B cell (primary cell): ENCODE results near the gene PHF23. TPM values are rescaled to one million over a fixed set of nuclear protein-coding genes. Genes with fewer than 3 reads are reported as not detected.

ENCODE experiments used
- ATAC-seq: fragments of 200-7000 bp; cut with Tn5 transposase; one replicate; pipeline ENCODE4 v1.10.0; 2021; ENCODE audit warnings: low read depth, mild to moderate bottlenecking, moderate number of reproducible peaks, moderate library complexity
- CTCF ChIA-PET: fragments of 350-600 bp; sonication (Branson Sonifier 250); formaldehyde crosslinking; loops from one replicate; lab custom pipeline; 2021; ENCODE audit warnings: antibody characterized with exemption, inconsistent platforms; lab: Charles Lee
- POLR2A ChIA-PET: fragments of 350-600 bp; sonication (Branson Sonifier 250); formaldehyde crosslinking; loops from one replicate; lab custom pipeline; 2021; ENCODE audit warnings: antibody characterized with exemption; lab: Charles Lee
- DNase-seq: peaks from one replicate; pipeline ENCODE4 v3.0.0; 2013
- H2AFZ ChIP-seq: 2 replicates; pipeline ENCODE4 v1.6.1; 2012; ENCODE audit warnings: mild to moderate bottlenecking, low read depth, low read length; ENCODE audit not compliant: insufficient read depth, poor library complexity, severe bottlenecking
- H3K27ac ChIP-seq, 2 donors: 1 replicate in 1 of 2; 2 replicates in 1 of 2; pipeline ENCODE4 v1.5.1; 2012 to 2013; ENCODE audit warnings: low read length in 2 of 2, mild to moderate bottlenecking in 2 of 2, moderate library complexity in 1 of 2
- H3K27me3 ChIP-seq, 4 experiments: fragments of 200-600 bp in 1 of 4; sonication (generic) in 1 of 4; replicated peaks in 1 of 4; 1 replicate in 2 of 4; 2 replicates in 2 of 4; pipeline versions ENCODE4 v1.6.1 to v1.7.0; 2013 to 2016; ENCODE audit warnings: low read length in 3 of 4, mild to moderate bottlenecking in 2 of 4, mixed read lengths in 1 of 4, moderate library complexity in 1 of 4; ENCODE audit not compliant: insufficient read depth in 4 of 4, control insufficient read depth in 3 of 4; ENCODE audit errors: control extremely low read depth in 1 of 4
- H3K36me3 ChIP-seq, 2 experiments: replicated peaks in 1 of 2; 1 replicate in 1 of 2; 2 replicates in 1 of 2; pipeline versions ENCODE4 v1.6.1 to v1.7.1; 2013; ENCODE audit warnings: low read length in 1 of 2; ENCODE audit not compliant: insufficient read depth in 2 of 2, control insufficient read depth in 1 of 2; ENCODE audit errors: control extremely low read depth in 1 of 2, extremely low read depth in 1 of 2
- H3K4me1 ChIP-seq, 2 donors: fragments of 200-600 bp in 1 of 2; sonication (generic) in 1 of 2; 1 replicate in 1 of 2; 2 replicates in 1 of 2; pipeline versions ENCODE4 v1.5.1 to v1.6.1; 2013 to 2017; ENCODE audit warnings: low read length in 2 of 2; ENCODE audit not compliant: control insufficient read depth in 2 of 2, insufficient read depth in 2 of 2
- H3K4me2 ChIP-seq: replicated peaks from 2 replicates; pipeline ENCODE3; 2012; ENCODE audit warnings: mild to moderate bottlenecking, low read depth, low read length; ENCODE audit not compliant: poor library complexity, severe bottlenecking
- H3K4me3 ChIP-seq, 5 experiments: fragments of 200-600 bp in 1 of 5; sonication (generic) in 1 of 5; 1 replicate in 3 of 5; 2 replicates in 2 of 5; pipeline versions ENCODE4 v1.5.1 to v1.7.0; 2011 to 2016; ENCODE audit warnings: low read length in 4 of 5, mild to moderate bottlenecking in 4 of 5, low read depth in 2 of 5, control low read depth in 1 of 5, moderate library complexity in 1 of 5; ENCODE audit not compliant: insufficient read depth in 1 of 5; ENCODE audit errors: control extremely low read depth in 1 of 5, extremely low read depth in 1 of 5
- H3K79me2 ChIP-seq: fragments of 200-600 bp; sonication (generic); one replicate; pipeline ENCODE4 v1.6.0; 2016; ENCODE audit warnings: low read length; ENCODE audit not compliant: control insufficient read depth, insufficient read depth
- H3K9ac ChIP-seq: fragments of 200-600 bp; sonication (generic); 2 replicates; pipeline ENCODE4 v1.6.1; 2017; ENCODE audit warnings: mild to moderate bottlenecking, low read length, moderate library complexity
- H3K9me3 ChIP-seq, 3 donors: one replicate each; pipeline versions ENCODE4 v1.6.1 to v1.7.1; 2013; ENCODE audit warnings: low read length in 2 of 3; ENCODE audit not compliant: control insufficient read depth in 2 of 3, insufficient read depth in 1 of 3; ENCODE audit errors: control extremely low read depth in 1 of 3
- H4K20me1 ChIP-seq: 2 replicates; pipeline ENCODE4 v1.6.0; 2012; ENCODE audit warnings: mild to moderate bottlenecking, low read length; ENCODE audit not compliant: insufficient read depth, control insufficient read depth, poor library complexity, severe bottlenecking
- H3K27ac Mint-ChIP-seq: one replicate; pipeline ENCODE4 v1.8.0; 2021; ENCODE audit warnings: mixed read lengths
- H3K27me3 Mint-ChIP-seq: one replicate; pipeline ENCODE4 v1.8.0; 2021; ENCODE audit warnings: mixed read lengths
- H3K4me1 Mint-ChIP-seq: one replicate; pipeline ENCODE4 v1.8.0; 2021; ENCODE audit warnings: mixed read lengths
- H3K4me3 Mint-ChIP-seq: one replicate; pipeline ENCODE4 v1.8.0; 2021; ENCODE audit warnings: mixed read lengths
- H3K9me3 Mint-ChIP-seq: one replicate; pipeline ENCODE4 v1.8.0; 2022; ENCODE audit warnings: mixed read lengths; ENCODE audit not compliant: insufficient read depth
- CTCF ChIP-seq: fragments of 200-600 bp; IDR thresholded peaks from one replicate; pipeline ENCODE4 v1.8.0; 2022; ENCODE audit warnings: antibody characterized with exemption, mild to moderate bottlenecking
- EZH2 ChIP-seq: IDR thresholded peaks from 2 replicates; pipeline ENCODE4 v1.6.1; 2012; ENCODE audit warnings: borderline replicate concordance, low read depth, mild to moderate bottlenecking, moderate library complexity, low read length; ENCODE audit not compliant: insufficient read depth, poor library complexity, severe bottlenecking
- WGBS: methylation state at CpG from one replicate; pipeline ENCODE4 v1.1.5; 2013; ENCODE audit warnings: missing lambda C conversion rate; ENCODE audit not compliant: insufficient coverage; 5-methylcytosine and 5-hydroxymethylcytosine counted together
- intact Hi-C: fragments of 100-400 bp; cut with micrococcal nuclease; formaldehyde crosslinking; loops from one replicate; pipeline ENCODE4 v1.10.0; 2022
- polyA plus RNA-seq: library from polyadenylated mRNA; depleted of rRNA; stranded (reverse); fragments of >200 nt; gene quantifications from 2 replicates; pipeline ENCODE4 v1.2.3, GENCODE V29; 2012
- total RNA-seq, 2 donors: library from RNA; stranded (reverse); fragments of 120-200 nt in 1 of 2; gene quantifications; 1 replicate in 1 of 2; 2 replicates in 1 of 2; pipeline versions ENCODE4 v1.2.3 to v1.2.4, GENCODE V29; 2013 to 2022

The PHF23 gene
- total and polyA plus RNA-seq, 2 donors (not counting 1 experiment from before 2014, with no cell fraction given), result 17.6 to 42.3 TPM

DNA sequence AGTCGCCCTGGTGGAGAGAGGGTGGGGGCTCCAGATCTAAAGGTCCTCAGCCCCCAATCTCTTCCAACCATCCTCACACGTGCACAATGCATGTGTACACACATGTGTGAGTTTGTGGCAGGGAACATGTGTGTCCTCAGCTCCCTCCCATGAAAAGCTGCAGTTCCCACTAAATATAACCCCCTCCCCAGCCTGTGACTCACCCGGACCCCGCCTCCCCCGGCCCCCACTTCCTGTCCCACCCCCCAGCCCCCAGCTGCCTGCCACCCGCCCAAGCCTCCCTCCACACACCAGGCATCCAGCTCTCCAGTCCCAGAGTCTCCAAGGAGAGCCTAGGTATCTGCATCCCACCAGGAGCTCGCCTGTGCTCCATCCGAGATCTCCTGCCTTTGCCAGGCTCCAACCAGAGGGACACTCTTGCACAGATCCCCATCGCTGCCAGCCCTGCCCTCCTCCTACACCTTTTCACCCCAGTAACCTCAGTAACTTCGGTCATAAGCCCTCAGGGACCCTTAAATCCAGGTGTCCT is 23.5 kb downstream of the PHF23 start:
- no peak overlapping the region for H3K27ac ChIP-seq
- 29% methylated on average over 4 of the region's 10 CpGs for whole genome bisulfite sequencing
- intact Hi-C loops, result loop anchor here (2.0 kb wide), 3 partner anchors 91 to 471 kb away; partner anchors contain the start of genes EIF5A, TMEM256 and TP53

More for the DNA sequence above, 23.5 kb downstream of the PHF23 start:
- Mint-ChIP-seq H3K27ac (no peak overlapping the region), H3K27me3 (no peaks in the 10 kb centered on the region), H3K9me3 (no peaks in the 10 kb centered on the region), H3K4me1 (peaks cover 58% of the 10 kb centered on the region), H3K4me3 (no peak overlapping the region)
- TF ChIP-seq EZH2, result no peak
- TF ChIP-seq CTCF, result no peak
- Histone ChIP-seq H2AFZ (no peak overlapping the region), H3K4me1 (peaks cover 31 to 58% of the 10 kb centered on the region in 2 donors), H3K9ac (no peak overlapping the region), H3K27me3 (no peaks in the 10 kb centered on the region), H3K9me3 (no peaks in the 10 kb centered on the region), H3K4me2 (no peak overlapping the region), H3K36me3 (no peaks in the 10 kb centered on the region), H3K4me3 (no peak overlapping the region), H4K20me1 (no peaks in the 10 kb centered on the region), H3K79me2 (peaks cover 7% of the 10 kb centered on the region)
- DNase-seq (no peak), ATAC-seq (no peak)
- CTCF ChIA-PET, result no interaction called here
- POLR2A ChIA-PET, result interaction anchor here (0.6 to 9.1 kb wide), 2 partner anchors 22 to 193 kb away, joined by 4 to 157 read pairs; partner anchors contain the start of genes DVL2, GABARAP and PHF23
